ENCODE results near the gene DCST2.

The DCST2 gene

GRCh38 chr1:155048449-155049334 is 15.1 kb upstream of the DCST2 start:
- no peak for DNase-seq

DNA sequence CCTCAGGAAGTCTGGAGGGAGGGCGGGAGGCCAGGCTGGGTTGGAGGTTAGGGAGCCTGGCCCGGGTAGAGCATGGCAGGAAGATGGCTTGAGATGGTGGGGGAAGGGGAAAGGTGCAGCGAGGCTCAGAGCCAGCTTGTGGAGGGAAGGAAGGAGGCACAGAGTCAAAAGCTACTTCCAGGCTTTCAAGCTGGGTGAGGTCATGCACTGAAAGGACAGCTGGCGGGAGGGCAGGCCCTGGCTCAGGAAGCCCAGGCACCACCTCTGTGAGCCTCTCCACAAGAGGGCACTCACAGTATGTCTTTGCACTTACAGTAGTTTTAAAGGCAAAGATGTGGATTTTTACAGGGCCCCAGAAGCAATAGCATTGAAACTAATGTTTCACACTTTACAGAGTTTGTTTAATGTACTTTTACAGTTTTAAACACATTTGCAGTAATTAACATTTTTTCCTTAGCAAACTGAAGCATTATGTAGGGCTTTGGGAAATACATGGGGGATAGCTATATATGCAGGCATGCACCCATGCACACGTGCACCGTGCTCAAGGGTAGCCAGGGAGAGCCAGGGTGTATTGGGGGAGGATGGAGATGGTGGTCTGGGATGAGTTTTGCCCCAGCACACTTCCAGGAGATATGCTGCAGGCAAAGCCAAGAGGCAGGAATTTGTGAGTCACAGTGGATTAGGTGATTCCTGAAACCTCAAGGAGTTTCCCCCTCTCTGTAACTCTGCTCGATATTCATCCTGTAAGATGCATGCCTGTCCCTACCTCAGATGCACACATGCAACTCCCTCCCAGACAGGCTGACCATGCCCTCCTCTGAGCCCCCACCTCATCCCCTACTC is 11.5 kb upstream of the DCST2 start:
- peak; percentile 64 for DNase-seq

DNA sequence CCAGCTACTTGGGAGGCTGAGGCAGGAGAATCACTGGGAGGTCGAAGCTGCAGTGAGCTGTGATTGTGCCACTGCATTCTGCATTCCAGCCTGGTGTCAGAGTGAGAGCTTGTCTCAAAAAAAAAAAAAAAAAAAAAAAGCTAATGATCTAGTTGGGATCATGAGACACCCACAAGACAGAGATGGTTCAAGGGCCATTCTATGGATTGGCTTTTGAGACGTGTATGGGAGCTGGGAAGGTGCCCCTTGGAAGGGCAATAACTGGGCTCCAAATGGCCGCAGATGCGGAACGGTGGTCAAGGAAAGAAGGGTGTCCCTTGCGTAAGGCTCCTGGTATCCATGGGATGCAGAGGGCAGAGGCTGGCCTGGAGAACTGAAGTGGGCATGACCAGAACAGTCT is 10.8 kb upstream of the DCST2 start:
- DNase-seq, result no peak

DNA sequence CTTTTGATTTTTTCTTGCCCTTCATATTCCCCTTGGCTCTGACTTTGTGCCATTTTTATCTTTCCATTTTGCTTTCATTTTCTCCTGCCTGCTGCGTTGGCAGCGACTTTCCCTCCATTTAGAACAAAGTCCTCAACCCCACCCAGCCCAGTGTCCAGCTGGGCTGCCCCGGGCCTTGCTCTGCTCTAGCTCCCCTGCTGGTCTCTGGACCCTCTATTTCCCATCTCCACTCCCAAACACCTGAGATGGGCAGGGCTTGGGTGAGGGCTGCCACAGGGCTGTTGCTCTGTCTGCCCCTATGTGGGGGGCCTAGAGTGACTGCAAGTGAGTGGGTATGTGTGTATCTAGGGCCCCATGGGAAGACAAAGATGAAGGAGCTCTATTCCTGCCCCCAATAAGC is 10.2 kb upstream of the DCST2 start:
- no peak for DNase-seq

DNA sequence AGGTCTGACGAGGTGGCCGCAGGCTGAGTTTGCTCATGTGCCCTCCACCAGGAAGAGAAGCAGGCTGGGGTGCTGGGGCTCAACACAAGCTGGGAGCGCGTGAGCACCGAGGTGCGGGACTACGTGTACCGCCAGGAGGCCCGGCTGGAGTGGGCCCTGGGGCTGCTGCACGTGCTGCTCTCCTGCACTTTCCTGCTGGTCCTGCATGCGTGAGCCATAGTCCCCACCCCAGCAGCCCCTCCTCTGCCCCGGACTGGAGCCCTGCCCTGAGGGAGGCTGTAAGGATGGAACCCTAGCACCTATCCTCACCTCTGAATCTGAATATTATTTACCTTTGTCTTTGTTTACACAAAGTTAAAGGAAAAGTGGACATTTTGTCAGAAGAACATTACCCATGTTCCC is 9.7 kb upstream of the DCST2 start:
- no peak for DNase-seq

DNA sequence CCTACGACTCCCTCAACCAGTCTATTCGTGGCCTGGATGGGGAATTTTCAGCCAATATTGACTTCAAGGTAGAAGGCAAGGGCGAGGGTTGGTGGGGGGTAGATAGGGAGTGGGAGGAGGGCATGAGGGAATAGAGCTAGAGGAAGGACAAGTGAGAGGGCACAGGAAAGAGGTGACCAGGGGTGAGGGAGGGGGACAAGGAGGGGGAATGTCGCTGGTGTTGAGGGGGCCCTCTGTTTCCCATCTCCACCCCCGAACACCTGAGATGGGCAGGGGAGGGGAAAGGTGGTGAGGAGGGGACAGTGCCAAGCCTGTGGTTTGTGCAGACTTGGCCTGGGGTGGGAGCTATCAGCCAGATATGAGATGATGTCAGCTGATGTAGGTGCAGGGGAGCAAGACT is 9.2 kb upstream of the DCST2 start:
- DNase-seq, result no peak

DNA sequence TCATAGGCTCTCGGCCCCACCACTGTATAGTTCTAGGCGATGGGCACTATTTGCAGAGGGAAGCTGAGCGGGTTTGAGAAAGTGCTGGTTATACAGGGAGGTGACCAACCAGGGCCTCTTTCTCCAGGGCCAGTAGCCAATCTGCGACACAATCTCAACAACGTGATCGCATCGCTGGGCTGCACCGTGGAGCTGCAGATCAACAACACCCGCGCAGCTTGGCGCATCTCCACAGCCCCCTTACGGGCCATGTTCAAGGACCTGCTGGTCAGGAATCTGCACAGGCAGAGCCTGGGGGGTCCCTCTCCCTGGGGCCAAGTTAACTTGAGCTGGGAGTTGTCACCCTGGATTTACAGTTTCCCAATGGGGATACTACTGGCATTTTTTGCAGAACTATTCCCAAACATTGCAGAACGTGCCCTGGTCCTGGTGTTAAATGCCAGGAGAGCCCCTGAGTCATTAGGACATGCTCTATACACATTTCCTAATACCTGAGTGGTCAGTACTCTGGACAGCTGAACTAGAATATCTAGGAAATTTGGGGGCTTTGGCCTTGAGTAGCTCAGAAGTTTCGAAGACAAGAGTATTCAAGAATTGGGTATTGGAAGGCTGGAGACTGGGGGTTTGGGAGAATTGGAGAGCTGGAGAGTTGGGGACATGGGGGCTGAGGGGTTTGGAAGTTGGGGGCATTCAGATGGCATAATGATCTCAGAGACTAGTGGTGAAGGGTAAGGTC is 6.9 kb upstream of the DCST2 start:
- no peak for DNase-seq

DNA sequence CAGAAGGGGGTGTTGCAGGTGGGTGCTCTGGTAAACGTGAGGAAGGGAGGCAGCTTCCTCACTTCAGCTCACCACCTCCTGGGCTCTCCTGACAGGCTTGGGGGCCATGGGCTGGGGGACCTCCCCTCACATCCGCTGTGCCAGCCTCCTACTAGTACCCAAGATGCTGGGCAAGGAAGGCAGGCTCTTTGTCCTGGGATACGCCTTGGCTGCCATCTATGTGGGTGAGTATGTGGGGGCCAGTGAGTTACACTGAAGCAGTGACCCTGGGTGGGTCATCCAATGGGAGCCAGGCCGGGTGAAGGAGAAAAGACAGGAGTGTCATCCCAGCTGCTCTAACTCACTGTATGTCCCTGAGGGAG is 5.7 kb upstream of the DCST2 start:
- DNase-seq, result no peak

DNA sequence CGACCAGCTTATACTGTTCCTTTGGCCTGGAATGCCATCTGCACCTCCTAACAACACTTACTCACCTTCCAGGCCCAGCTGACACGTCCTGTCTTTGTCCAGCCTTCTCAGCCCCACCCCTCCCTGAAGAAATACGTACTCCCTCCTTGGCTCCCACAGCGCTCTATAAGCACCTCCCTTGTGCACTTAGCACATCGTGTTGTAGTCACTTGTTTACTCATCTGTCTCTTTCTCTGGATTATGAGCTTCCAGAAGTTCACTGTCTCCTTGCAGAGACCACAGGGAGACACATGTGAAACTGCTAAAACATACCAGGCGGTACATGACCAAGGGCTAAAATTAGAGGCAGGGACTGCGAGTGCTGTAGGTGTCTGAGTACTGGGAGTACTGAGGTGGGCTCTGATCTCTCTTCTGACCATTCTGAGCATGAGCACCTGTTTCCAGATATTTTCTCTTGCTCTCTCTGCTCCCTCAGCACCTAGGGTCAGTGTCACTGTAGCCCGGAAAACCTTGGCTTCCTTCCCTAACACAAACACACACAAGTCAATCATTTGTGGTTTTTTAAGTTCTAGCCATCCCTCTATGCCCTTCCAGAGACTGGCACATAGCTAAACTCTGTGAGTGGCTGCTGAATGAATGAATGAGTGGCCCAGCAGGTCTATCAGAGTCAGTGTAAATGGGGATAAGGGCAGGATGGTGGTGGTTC is 5.2 kb upstream of the DCST2 start:
- no peak for DNase-seq

DNA sequence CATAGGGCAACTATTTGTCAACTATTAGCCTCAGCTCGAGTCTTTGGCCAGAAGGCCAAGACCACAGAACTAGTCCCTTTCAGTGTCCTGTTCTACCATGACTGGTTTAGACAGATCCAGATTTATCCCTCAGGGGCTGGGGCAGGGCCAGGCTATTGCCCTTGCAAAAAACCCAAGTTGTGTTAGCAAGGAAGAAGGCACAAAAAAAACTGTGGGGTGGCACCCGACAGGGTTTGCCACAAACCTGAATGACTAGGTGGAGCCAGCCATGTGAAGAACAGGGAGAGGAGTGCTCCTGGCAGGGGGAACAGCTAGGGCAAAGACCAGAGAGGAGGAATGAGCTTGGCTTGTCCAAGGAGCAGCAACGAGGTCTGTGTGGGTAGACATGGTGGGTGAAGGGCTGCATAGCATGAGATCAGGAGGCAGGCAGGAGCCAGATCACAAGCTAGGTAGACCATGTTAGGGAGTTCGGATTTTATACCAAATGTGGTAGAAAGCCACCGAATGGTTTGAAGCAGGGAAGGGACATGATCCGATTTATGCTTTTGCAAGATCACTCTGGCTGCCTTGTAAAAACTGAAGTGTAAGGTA is 4.4 kb upstream of the DCST2 start:
- DNase-seq, result no peak

- DNase-seq, result no peak
These were observed 3.5 kb upstream of the DCST2 start for GRCh38 chr1:155037043-155037442.

GRCh38 chr1:155035936-155036335 is 2.4 kb upstream of the DCST2 start:
- no peak for DNase-seq

GRCh38 chr1:155034318-155035208 is 982 bp upstream of the DCST2 start:
- no peak for DNase-seq

- no peak for DNase-seq
These were observed 695 bp downstream of the DCST2 start for GRCh38 chr1:155032886-155033285.

GRCh38 chr1:155030899-155031298 is 2.7 kb downstream of the DCST2 start:
- DNase-seq, result no peak

DNA sequence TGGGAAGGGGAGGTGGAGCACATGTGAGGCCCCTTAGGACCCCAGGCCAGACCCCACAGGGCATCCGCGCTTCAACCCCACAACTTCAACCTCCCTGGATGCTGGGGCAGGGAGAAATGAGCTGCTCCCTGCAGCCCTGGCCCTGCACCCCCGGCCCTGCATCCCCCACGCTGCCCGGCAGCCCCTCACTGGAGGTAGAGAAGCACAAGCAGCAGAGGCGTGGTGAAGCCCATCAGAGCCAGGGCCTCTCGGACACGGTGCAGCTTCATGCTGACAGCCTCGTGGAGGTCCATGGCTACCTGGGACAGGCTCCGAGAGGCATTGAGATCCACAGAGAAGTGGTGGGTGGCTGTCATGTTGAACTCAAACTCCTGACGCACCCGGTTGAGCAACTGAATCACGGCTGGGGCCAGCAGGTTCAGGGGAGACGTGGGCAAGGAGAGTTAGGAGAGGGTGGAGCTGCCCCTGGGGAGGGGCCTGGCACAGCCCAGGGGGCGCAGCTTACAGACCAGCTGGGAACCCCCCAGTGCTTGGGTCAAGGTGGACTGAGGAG is 3.3 kb downstream of the DCST2 start:
- DNase-seq, result no peak

DNA sequence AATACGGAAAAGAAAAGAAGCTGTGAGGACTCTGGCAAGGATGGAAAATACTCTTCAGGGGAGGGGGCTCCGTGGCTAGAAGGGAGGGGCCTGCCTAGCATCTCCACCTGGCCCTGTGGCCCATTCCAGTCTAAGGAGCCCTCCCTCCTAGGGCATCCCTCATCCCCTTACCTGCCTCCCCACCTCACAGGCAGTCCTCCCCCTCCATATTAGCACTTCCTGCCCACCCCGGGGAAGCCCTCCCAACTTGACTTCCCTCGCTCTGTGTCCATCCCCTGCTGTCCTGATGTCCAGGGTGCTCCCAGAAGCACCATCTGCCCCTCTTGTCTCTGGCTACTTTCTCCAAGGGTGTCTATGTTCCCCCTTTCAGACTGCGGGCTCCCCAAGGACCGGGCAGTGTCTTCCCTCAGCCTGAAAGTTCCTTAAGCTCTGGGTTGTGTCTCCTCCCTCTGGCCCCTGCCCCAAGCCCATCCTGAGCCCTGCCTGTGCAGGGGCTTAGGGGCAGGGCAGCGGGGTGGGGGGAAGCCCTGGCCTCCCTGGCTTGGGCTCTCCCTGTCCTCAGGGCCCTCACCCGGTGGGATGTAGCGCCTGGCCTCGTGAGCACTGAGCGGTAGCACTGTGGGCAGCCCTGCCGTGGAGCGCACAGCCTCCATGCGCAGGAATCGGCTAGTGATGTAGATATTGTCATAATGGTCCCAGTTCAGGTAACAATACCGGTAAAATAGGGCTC is 3.9 kb downstream of the DCST2 start:
- DNase-seq, result no peak

- no peak for DNase-seq
These were observed 7.0 kb downstream of the DCST2 start for GRCh38 chr1:155026588-155026987.

DNA sequence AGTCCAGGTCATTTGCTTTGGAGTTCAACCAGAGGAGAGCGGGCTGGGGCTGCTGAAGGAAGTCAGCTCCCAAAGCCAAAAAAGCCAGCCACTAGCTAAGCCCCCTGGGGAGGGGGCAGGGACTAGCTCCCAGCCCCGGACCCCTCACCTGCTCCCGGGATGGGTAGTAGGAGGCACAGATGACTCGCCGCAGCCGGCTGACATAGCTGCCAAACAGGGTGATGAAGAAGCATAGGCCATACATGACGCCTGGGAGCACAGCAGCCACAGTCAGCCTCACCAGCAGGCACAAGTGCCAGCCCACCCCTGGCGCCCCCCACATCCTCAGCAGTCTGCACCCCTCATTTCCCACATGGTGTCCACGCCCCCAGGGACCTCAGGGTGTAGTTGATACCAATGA is 7.4 kb downstream of the DCST2 start:
- no peak for DNase-seq

DNA sequence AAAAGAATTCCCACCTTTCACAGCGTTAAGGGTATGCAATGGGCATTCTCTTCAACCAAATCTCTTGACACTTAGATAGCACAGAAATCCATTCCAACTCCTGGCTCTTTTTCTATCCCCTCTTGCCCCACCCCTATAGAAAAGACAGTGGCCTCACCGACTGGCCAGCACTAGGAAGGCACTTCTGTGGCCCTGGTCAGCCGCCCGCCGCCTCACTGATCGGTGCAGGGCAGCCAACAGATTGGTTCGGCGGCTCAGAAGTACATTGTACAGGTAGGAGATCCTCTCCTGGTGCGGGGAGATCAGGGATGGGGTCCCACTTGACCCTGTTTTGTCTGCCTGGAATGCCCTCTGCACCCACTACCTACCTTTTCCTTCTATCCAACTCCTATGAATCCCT is 9.3 kb downstream of the DCST2 start:
- DNase-seq, result no peak

Data from activated gamma-delta T cell treated with Interleukin-2 at 50 U/mL for 16 hours (primary cell).